ENCODE measurements around the gene KLHDC4. TPM values are rescaled to one million over a fixed set of nuclear protein-coding genes. Genes with fewer than 3 reads are reported as not detected.

The KLHDC4 gene
- polyA plus RNA-seq, 3 donors from 2014 or later: 52.0 to 70.0 (median 61.0) TPM

DNA sequence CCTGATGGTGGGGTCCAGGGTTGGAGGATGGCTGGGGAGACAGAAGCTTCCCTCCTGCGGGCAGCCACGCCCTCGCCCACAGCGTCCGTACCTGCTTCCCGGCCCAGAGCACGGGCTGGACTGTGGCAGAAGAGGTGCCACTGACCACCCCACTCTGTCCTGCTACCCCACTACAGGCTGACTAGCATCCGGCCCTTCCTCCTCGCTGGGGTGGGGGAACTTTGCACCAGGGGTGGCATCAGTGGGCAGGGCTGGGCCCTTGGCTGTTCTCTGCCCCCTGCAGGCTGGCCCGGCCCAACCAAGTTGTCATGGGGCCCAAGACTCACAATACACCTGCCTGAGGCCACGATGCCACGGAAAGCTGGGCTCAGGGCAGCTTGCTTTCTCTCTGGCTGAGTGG is 73.0 kb downstream of the KLHDC4 start:
- Mint-ChIP-seq H3K27ac (peak overlapping the region in 2 of 6 donors; percentile 36 to 48), H3K36me3 (no peaks in the 10 kb centered on the region)

DNA sequence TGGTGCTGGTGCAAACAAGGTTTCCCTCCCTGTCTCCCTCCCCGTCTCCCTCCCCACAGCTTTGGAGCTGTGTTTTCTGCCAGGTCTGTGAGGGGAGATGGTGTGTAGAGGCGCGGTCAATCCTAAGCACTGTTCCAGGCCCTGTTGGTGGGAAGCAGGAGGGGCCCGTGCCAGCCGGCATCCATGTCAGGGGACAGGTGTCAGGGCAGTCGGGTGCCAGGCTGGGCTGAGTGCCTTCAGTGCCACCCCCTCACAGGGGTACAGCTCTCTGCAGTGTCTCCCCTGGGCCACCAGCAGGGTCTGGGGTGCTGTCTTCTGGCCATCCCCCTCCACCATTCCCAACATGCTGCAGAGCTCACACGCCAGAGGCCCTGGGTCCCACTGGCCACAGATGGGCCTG is 73.6 kb downstream of the KLHDC4 start:
- peaks cover 3 to 8% (median 4%) of the 10 kb centered on the region in 3 donors for H3K27me3 Mint-ChIP-seq (ENCODE audit: low read depth in 3 of 3)
- H3K9me3 Mint-ChIP-seq: no peaks in the 10 kb centered on the region
- no peak for DNase-seq
- H3K4me1 Mint-ChIP-seq: peaks cover 5 to 7% of the 10 kb centered on the region in 2 donors
- H3K27ac Mint-ChIP-seq: peak overlapping the region in 1 of 6 donors; percentile 50
- no peaks in the 10 kb centered on the region for H3K36me3 Mint-ChIP-seq
- H3K4me3 Mint-ChIP-seq: no peak overlapping the region

More for the DNA sequence above, 73.0 kb downstream of the KLHDC4 start:
- peaks cover 5 to 10% of the 10 kb centered on the region in 2 donors for H3K4me1 Mint-ChIP-seq
- DNase-seq: no peak
- H3K4me3 Mint-ChIP-seq: no peak overlapping the region
- no peaks in the 10 kb centered on the region for H3K9me3 Mint-ChIP-seq
- H3K27me3 Mint-ChIP-seq (ENCODE audit: low read depth in 3 of 3): peaks cover 3 to 9% (median 6%) of the 10 kb centered on the region in 3 donors

DNA sequence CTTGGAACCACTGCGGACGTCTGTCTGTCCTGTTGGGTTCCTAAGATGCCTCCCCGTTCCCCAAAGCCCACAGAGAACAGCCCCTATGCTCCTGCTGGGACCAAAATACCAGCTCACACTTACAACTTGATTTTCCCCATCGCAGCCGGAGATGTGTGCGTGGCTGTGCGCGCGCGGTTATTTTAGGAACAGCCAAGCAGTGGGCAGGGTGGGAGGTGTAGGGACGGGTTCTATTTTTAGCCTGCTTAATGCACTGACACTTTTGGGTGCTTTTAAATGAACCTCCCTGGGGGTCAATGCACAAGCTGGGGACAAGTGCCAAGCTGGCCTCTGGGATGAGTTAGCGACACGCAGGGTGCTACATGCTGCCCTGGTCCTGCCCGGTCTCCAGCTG is 74.1 kb downstream of the KLHDC4 start:
- DNase-seq: no peak
- Mint-ChIP-seq H3K4me3 (no peak overlapping the region), H3K4me1 (peaks cover 5 to 7% of the 10 kb centered on the region in 2 donors), H3K36me3 (no peaks in the 10 kb centered on the region), H3K9me3 (no peaks in the 10 kb centered on the region), H3K27me3 (ENCODE audit: low read depth in 3 of 3) (peaks cover 3 to 8% (median 4%) of the 10 kb centered on the region in 3 donors), H3K27ac (peak overlapping the region in 3 of 6 donors; percentile 24 to 56 (median 45))

DNA sequence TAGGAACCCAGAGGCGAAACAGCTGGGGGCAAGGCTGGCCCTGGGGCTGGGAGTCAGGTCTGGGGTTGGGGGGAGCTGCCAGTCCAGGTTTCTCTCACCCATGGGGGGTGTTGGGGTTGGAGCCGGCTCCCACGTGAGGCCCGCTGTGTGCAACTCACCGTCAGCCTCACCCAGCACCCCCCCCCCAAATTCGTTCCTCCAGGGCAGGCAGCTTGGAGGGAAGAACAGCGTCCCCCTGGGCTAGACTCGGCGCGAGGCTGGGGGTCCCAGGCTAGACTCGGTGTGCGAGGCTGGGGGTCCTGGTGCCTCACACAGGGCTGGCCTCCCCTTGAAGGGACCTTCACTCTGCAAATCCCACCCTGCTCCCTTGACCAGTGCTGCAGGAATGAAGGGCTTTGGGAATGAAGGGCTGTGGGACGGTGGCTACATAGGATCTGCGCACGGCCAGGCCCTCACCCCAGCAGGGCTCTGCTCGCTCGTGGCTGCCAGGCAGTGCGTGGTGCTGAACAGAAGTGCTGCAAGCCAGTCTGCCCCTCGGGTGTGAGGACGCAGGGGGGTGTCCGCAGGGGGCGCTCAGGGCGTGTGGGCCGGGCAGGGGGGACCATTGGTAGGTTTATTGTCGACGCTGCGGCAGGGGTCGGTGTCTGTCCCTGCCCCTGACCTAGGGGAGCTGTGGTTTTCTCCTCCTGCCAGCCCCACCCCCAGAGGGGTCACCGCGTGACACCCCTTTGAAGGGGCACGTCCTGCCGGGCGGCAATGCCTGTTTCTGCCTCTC is 74.7 kb downstream of the KLHDC4 start:
- H3K4me3 Mint-ChIP-seq: no peak overlapping the region
- H3K4me1 Mint-ChIP-seq: peaks cover 5 to 7% of the 10 kb centered on the region in 2 donors
- H3K27ac Mint-ChIP-seq: peak overlapping the region in 2 of 6 donors; percentile 45 to 56
- no peaks in the 10 kb centered on the region for H3K9me3 Mint-ChIP-seq
- no peaks in the 10 kb centered on the region for H3K36me3 Mint-ChIP-seq
- peaks cover 3 to 8% (median 4%) of the 10 kb centered on the region in 3 donors for H3K27me3 Mint-ChIP-seq (ENCODE audit: low read depth in 3 of 3)
- no peak for DNase-seq

DNA sequence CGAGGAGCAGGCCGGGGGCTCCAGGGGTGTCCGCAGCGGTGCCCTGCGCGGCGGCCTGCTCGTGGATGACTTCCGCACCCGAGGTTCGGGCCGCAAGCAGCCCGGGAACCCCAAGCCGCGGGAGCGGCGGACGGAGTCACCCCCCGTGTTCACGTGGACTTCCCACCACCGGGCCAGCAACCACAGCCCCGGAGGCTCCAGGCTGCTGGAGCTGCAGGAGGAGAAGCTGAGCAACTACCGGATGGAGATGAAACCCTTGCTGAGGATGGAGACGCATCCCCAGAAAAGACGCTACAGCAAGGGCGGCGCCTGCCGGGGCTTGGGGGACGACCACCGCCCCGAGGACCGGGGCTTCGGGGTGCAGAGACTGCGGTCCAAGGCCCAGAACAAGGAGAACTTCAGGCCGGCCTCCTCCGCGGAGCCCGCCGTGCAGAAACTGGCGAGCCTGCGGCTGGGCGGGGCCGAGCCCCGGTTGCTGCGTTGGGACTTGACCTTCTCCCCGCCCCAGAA is 75.8 kb downstream of the KLHDC4 start:
- no peak for DNase-seq
- Mint-ChIP-seq H3K27me3 (ENCODE audit: low read depth in 3 of 3) (peaks cover 3 to 13% (median 4%) of the 10 kb centered on the region in 3 donors), H3K4me3 (no peak overlapping the region), H3K9me3 (no peaks in the 10 kb centered on the region), H3K4me1 (peaks cover 5 to 7% of the 10 kb centered on the region in 2 donors), H3K36me3 (no peaks in the 10 kb centered on the region), H3K27ac (no peak overlapping the region)

DNA sequence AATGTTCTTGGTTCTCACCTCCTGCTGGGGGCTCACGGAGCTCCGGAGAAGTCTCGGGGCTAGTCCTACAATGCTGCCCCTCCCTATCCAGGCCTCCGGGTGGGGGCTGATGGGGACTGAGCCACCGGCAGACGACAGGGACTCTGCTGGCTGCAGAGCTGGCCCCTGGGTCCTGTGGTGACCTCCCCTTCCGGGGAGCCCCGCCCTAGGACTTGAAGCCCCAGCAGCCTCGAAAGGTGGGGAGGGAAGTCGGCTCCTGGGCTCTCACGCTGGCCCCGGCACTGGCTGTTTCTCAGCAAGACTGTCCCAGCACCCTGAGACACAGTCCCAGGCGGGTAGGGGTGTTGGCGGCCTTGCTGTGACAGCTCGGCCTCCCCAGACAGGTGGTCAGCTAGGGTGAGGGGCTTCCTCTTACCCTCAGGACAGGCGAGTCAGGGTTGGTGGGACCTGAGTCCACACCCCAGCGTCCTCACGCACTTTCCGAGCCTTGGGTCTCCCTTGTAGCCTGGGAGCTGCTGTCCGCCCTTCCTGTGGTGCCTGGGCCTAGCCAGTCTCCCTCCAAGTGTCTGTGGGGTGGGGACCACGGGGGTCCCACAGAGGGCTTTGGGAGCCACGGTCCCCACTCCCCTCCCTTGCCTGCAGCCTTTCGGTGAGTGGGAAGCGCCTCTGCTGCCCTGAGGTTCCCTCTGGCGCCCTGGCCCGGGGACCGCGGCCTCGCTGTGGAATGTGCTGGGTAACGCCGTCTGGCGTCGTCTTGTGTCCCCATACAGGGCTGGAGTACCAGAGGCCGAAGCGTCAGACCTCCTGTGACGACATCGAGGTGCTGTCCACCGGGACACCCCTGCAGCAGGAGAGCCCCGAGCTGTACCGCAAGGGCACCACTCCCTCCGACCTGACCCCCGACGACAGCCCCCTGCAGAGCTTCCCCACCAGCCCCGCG is 76.6 kb downstream of the KLHDC4 start:
- DNase-seq: no peak
- H3K4me3 Mint-ChIP-seq: no peak overlapping the region
- H3K9me3 Mint-ChIP-seq: no peaks in the 10 kb centered on the region

DNA sequence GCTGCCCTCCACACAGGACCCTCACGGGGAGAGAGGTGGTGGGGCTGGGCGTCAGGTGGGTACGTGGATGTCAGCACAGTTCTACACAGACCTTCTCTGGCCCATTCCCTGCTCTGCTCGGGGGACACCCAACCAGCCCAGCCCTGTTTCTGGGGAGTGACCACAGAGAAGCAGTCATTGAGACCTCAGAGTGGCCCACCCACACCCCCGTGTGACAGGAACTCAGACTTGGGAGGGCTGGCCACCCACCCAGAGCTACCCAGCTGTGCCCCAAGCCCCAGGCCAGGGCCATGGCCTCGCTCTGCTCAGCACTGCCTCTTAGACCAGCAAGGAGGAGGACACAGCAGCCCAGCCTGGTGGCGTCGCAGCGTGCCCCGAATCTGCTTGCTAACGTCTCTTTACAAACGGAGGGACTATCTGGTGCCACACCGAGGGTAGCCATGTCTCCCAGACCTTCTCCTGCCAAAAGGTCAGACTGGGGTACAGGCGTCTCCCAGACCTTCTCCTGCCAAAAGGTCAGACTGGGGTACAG is 77.7 kb downstream of the KLHDC4 start:
- peaks cover 5 to 7% of the 10 kb centered on the region in 2 donors for H3K4me1 Mint-ChIP-seq
- peaks cover 2 to 19% (median 3%) of the 10 kb centered on the region in 3 donors for H3K27me3 Mint-ChIP-seq (ENCODE audit: low read depth in 3 of 3)
- no peak for DNase-seq
- no peak overlapping the region for H3K4me3 Mint-ChIP-seq
- H3K9me3 Mint-ChIP-seq: no peaks in the 10 kb centered on the region
- peak overlapping the region in 1 of 6 donors; percentile 31 for H3K27ac Mint-ChIP-seq
- H3K36me3 Mint-ChIP-seq: no peaks in the 10 kb centered on the region

More for the DNA sequence above, 76.6 kb downstream of the KLHDC4 start:
- no peak overlapping the region for H3K27ac Mint-ChIP-seq
- H3K27me3 Mint-ChIP-seq (ENCODE audit: low read depth in 3 of 3): peaks cover 2 to 13% (median 3%) of the 10 kb centered on the region in 3 donors
- H3K36me3 Mint-ChIP-seq: no peaks in the 10 kb centered on the region
- H3K4me1 Mint-ChIP-seq: peaks cover 5 to 7% of the 10 kb centered on the region in 2 donors

DNA sequence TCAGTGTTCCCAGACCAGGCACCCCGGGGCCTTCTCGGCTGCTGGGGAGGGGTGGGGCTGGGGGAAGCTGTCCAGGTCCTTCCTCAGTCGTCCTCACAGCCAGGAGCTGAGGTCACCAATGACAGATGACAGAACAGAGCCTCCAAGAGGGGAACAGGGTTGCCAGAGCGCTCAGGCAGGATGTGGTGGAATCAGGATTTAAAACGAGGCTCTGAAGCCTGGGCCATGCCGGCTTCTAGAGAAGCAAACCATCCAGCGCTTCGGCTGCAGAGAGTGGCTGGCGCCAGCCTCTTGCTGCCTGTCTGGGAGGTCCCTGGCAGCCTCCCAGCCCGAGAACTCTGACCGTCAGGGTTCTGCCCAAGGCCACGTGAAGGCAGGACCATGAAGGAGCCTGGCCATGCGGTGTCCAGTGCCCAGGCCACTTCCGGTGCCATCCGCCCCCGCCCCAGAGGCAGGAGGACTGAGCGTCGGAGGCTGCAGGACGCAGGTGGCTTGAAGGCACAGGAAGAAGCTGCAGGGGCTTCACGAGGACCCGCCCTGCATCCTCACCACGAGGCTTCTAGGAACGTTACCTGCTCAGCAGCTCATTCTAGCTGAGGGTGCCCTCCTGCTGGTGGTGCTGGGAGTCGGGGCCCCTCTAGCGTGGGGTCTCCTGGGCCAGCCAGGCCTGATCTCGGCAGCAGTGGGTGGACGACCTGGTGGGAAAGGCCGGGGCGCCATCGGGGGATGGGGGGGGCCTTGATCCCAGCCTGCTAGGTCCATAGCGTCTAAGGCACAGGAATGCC is 78.5 kb downstream of the KLHDC4 start:
- Mint-ChIP-seq H3K27me3 (ENCODE audit: low read depth in 3 of 3) (peaks cover 3 to 19% (median 4%) of the 10 kb centered on the region in 3 donors), H3K4me1 (peaks cover 3 to 7% of the 10 kb centered on the region in 2 donors), H3K27ac (no peak overlapping the region), H3K4me3 (no peak overlapping the region), H3K36me3 (no peaks in the 10 kb centered on the region), H3K9me3 (no peaks in the 10 kb centered on the region)
- DNase-seq: no peak

DNA sequence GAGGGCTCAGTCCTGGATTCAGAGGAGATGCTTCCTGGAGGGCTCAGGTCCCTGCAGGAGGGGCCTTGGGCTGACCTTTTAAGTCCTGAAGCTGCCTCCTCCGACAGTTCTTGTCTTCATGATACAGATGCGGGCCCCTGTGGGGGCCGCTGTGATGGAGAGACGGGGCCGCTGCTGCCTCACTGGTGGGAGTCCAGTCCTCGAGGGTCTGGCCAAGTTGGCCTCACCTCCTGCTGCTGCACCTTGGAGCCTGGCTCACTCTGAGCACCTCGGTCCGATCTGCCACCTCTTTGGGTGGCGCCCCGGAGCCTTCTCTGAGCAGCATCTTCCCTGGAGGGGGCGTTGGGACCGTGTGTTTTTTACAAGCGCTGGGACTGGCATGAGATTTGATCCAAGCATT is 79.1 kb downstream of the KLHDC4 start:
- Mint-ChIP-seq H3K27ac (no peak overlapping the region), H3K9me3 (no peaks in the 10 kb centered on the region), H3K27me3 (ENCODE audit: low read depth in 3 of 3) (peaks cover 4 to 21% (median 4%) of the 10 kb centered on the region in 3 donors), H3K4me3 (no peak overlapping the region), H3K4me1 (peaks cover 5 to 11% of the 10 kb centered on the region in 2 donors), H3K36me3 (no peaks in the 10 kb centered on the region)
- no peak for DNase-seq

DNA sequence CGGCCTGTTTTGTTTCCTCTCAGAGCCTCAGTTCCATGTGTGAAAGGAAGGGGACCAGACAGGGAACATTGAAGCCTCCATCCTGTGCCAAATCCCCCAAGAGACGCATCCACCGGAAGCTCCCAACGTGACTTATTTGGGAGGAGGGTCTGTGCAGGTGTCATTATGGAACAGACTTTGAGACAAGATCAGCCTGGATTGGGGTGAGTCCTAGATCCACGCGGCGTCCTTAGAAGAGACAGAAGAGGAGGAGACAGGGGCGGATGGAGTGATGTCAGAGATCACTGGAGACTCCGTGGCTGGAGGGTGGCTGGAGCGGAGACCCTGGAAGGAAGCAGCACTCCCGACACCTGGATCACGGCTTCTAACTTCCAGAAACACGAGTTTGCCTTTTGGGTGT is 80.0 kb downstream of the KLHDC4 start:
- Mint-ChIP-seq H3K27ac (no peak overlapping the region), H3K27me3 (ENCODE audit: low read depth in 3 of 3) (peaks cover 1 to 19% (median 7%) of the 10 kb centered on the region in 3 donors), H3K36me3 (no peaks in the 10 kb centered on the region), H3K9me3 (no peaks in the 10 kb centered on the region), H3K4me3 (no peak overlapping the region), H3K4me1 (peaks cover 3 to 6% of the 10 kb centered on the region in 2 donors)
- DNase-seq: no peak

DNA sequence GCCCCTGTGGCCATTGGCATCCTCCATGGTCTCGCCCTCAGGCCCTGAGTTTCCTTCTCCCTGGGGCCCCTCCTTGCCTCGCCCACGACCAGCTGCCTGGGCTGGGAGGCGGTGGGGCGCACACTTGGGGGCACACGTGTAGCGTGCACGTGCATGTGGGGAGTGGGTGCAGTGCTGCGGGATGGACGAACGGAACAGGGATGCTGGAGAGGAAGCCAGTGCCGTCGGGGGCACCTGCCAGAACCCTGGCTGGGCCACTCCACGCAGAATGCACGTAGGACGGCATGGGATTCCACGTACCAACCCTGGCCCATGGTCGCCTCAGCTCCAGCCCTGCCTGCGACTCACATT is 80.4 kb downstream of the KLHDC4 start:
- no peak overlapping the region for H3K27ac Mint-ChIP-seq
- H3K27me3 Mint-ChIP-seq (ENCODE audit: low read depth in 3 of 3): peaks cover 1 to 18% (median 9%) of the 10 kb centered on the region in 3 donors
- H3K9me3 Mint-ChIP-seq: no peaks in the 10 kb centered on the region
- no peak for DNase-seq
- no peak overlapping the region for H3K4me3 Mint-ChIP-seq
- peaks cover 4 to 6% of the 10 kb centered on the region in 2 donors for H3K4me1 Mint-ChIP-seq
- no peaks in the 10 kb centered on the region for H3K36me3 Mint-ChIP-seq

DNA sequence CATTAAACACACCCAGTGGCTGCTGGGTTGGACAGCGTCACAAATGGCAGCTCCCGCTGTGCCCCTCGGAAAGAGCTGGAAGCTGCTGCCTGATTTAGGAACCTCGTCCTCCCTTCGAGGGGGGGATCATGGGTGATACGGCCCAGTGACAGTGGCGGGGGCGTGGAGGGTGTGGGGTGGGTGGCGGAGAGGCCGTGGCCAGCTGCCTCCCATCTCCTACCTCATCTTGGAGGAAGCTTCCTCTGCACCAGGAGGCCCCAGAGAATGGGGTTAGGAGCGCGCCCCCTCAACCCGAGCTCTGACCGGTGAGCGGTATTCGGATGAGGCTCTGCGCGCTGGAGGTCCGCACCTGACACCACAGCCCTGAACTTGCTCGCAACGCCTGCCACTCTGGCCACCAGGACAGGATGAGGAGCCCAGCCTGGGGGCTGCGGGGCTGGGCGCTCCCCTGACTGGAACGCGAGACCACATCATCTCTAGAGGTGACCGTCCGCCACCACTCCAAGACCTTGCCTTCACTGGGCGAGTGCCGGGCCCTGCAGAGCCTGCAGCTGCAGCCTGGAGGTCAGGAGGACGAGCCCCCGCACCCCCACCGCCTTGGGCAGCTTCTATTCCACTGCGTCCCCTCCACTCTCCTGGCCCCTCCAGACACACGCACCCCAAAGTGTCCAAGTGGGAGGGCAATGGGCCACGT is 80.9 kb downstream of the KLHDC4 start:
- Mint-ChIP-seq H3K4me3 (no peak overlapping the region), H3K9me3 (no peaks in the 10 kb centered on the region), H3K36me3 (no peaks in the 10 kb centered on the region), H3K27me3 (ENCODE audit: low read depth in 3 of 3) (peaks cover 1 to 16% (median 9%) of the 10 kb centered on the region in 3 donors), H3K4me1 (peaks cover 4 to 6% of the 10 kb centered on the region in 2 donors), H3K27ac (no peak overlapping the region)
- no peak for DNase-seq
